AG04449 (cell line): ENCODE results near the gene CFAP99.
"Not testable (repeated sequence)": the region's sequence is repeated elsewhere in the genome, so short reads cannot be mapped to it uniquely, and the experiment has no call there.

ENCODE experiments used
- CTCF ChIA-PET: fragments of 350-600 bp; formaldehyde crosslinking; extraction: SDS; loops from one replicate; lab custom pipeline; 2021; ENCODE audit warnings: antibody characterized with exemption; lab: Yijun Ruan, JAX
- POLR2A ChIA-PET: fragments of 400-600, 350-600 bp; formaldehyde crosslinking; extraction: SDS; loops from one replicate; lab custom pipeline; 2020; ENCODE audit warnings: antibody characterized with exemption, inconsistent platforms; lab: Yijun Ruan, JAX
- DNase-seq: peaks from one replicate; pipeline ENCODE4 v3.0.0-alpha.2; 2010; ENCODE audit warnings: low read depth, low spot score
- H3K4me3 ChIP-seq: 2 replicates; pipeline ENCODE4 v1.5.1; 2011; ENCODE audit warnings: low read depth, mild to moderate bottlenecking, control low read depth, low read length
- TF ChIP-seq, protein P1 (sequence below): IDR thresholded peaks from one replicate; pipeline ENCODE4 v1.5.1; 2011; ENCODE audit warnings: mild to moderate bottlenecking, moderate library complexity, low read length, control low read depth, inconsistent platforms; ENCODE audit not compliant: insufficient read depth; ENCODE audit errors: missing control alignments

CFAP99 gene

DNA sequence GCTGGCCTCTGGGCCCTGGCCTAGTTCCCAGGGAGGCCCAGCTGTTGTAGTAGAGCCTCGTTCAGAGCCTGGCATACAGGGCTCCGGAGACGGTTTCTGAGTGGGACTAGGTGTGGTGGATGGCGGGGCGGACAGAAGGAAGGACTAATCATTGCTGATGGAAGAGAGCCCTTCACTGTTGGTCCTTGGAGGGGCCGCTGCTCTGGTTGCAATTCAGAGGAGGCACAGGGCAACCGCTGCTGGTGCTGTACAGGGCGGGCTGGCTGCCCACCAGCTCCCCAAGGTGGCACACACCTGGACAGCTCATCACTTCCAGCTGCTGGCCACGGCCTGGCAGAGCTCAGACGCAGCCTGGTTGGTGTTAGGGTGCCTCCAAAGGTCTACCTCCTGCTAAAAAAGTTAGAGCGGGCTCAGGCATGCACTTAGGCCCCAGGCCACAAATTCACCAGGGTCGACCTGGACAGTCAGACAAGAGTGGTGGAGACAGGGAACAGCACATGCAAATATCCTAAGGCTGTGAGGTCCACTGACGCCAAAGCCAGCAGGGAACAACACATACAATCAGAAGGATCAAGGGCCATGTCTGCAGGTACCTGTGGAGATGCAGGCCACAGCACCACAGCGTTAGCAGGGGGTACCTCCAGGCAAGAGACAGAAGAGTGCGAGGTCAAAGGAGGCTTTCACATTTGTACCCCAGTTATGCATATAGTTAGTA lies 42.6 kb downstream of the CFAP99 start:
- DNase-seq, result no peak
- POLR2A ChIA-PET, result no interaction called here
- CTCF ChIA-PET, result interaction anchor here (0.7 to 1.8 kb wide), 5 partner anchors 11 to 244 kb away, joined by 3 to 15 read pairs (median 4); no protein-coding TSS in a partner anchor
- H3K4me3 ChIP-seq, result no peak overlapping the region
- TF ChIP-seq, protein P1, sequence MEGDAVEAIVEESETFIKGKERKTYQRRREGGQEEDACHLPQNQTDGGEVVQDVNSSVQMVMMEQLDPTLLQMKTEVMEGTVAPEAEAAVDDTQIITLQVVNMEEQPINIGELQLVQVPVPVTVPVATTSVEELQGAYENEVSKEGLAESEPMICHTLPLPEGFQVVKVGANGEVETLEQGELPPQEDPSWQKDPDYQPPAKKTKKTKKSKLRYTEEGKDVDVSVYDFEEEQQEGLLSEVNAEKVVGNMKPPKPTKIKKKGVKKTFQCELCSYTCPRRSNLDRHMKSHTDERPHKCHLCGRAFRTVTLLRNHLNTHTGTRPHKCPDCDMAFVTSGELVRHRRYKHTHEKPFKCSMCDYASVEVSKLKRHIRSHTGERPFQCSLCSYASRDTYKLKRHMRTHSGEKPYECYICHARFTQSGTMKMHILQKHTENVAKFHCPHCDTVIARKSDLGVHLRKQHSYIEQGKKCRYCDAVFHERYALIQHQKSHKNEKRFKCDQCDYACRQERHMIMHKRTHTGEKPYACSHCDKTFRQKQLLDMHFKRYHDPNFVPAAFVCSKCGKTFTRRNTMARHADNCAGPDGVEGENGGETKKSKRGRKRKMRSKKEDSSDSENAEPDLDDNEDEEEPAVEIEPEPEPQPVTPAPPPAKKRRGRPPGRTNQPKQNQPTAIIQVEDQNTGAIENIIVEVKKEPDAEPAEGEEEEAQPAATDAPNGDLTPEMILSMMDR, result no peak

DNA sequence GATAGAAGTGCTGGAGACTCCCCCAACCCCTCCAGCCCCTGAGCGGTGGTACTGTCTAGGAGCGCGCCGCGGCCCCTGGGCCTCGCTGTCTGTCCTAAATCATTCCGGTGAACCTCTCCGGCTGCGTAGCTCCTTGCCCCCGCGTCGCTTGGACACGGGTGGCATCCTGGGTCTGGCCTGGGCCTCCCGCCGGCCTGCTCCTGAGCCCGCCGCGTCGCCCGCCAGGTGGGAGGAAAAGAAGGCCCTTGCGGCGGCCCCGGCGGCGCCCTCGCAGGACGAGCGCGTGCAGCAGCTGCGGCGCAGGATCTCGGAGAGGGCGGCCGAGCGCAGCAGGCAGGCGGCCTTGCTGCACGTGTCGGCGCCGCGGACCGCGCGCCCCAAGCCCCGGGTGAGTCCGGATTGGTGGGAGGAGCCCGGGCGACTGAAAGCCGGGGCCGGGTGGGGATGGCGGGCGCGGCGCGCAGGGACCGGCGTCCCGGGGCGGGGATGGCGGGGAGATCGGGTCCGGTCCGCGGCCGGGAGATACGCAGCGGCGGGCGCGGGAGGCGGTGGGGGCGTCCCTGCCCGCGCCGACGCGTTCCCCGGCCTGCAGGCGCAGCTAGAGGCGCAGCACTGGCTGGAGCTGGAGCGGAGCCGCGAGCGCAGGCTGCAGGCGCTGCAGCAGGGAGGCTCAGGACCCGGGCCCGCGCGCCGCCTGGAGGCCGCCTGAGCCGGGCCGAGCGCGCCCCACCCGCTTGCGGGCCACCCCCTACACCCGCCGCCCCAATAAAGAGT lies 43.6 kb downstream of the CFAP99 start:
- peak overlapping the region; percentile 47 for H3K4me3 ChIP-seq
- ChIA-PET CTCF (interaction anchor here (1.0 to 1.8 kb wide), 4 partner anchors 10 to 245 kb away, joined by 3 to 15 read pairs (median 4); no protein-coding TSS in a partner anchor), POLR2A (interaction anchor here (0.7 to 1.0 kb wide), 2 partner anchors 49 to 243 kb away, joined by 3 read pairs; no protein-coding TSS in a partner anchor)
- TF ChIP-seq, protein P1, result peak; percentile 43
- no peak for DNase-seq

DNA sequence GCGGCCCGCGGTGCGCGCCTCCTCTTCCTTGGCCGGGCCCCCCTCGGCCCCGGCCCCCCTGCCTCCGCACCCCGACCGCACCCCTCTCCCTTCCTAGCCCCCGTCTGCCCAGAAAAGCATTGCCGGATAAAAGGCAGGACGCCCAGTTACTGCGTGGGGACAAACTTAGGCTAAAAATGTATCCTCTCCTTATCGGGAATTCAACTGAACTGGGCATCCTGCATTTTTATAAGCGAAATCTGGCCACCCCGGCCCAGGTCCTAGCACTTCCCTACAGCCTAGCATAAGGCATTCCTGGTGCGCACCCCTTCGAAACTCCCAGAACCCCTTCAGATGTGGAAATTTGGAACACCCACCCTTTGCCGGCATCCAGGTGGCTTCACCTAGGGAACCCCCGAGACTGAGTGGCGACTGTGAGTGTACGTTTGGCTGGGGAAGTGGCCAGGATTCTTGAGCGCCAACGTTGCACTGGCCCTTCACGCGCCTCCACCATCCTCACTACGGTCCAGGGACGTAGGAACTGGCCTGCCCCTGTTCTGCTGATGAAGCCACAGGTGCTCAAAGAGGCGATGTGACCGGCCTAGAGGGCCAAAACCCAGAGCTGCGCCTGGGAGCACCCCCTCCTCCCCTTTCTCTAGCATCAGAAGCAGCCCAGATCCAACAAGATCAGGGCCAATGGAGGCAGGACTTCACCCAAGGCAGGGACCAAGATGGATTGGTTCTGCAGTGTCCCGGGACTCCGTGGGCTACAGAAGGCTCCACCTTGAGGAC lies 44.4 kb downstream of the CFAP99 start:
- ChIA-PET CTCF (interaction anchor here (0.8 to 3.4 kb wide), 5 partner anchors 19 to 262 kb away, joined by 3 to 45 read pairs (median 5); no protein-coding TSS in a partner anchor), POLR2A (interaction anchor here (0.6 to 1.0 kb wide), 3 partner anchors 50 to 335 kb away, joined by 3 read pairs; no protein-coding TSS in a partner anchor)
- DNase-seq, result no peak
- TF ChIP-seq, protein P1, result no peak
- H3K4me3 ChIP-seq, result peak overlapping the region; percentile 47

DNA sequence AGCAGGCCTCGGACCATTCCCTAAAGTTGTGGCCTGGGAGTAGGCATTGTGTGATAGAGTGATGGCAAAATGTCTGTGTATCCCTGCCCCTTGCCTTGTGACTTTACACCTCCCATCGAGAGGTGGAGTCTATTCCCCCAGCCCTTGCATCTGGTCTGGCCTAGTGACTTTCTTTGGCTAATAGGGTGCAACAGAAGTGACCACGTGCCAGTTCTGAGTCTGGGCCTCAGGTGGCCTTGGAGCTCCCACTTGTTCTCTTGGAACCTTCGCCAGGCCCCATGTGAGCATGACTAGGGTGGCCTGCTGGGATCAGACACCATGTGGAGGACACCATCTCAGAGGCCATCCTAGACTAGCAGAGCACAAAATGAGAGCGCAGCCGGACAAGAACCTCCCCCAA lies 46.3 kb downstream of the CFAP99 start:
- CTCF ChIA-PET, result interaction anchor here (1.5 to 3.4 kb wide), 2 partner anchors 246 to 251 kb away, joined by 3 to 45 read pairs; no protein-coding TSS in a partner anchor
- TF ChIP-seq, protein P1, result no peak
- POLR2A ChIA-PET, result interaction anchor here (0.7 kb wide), 1 partner anchor 19 kb away, joined by 3 read pairs; no protein-coding TSS in a partner anchor
- DNase-seq, result no peak
- no peak overlapping the region for H3K4me3 ChIP-seq

DNA sequence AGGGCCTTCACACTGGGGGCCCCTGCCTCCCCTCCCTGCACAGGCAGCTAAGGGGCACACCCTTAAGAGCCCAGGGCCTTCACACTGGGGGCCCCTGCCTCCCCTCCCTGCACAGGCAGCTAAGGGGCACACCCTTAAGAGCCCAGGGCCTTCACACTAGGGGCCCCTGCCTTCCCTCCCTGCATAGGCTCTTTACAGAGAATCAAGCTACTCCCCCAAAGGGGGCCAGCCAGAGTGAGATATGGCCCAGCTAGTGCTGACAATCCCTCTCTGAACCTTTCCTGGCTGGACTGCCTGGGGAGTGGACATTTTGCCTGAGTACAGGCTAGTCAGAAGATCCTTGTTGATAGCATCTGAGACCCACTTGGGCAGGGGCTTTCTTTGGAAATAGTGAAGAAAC lies 46.8 kb downstream of the CFAP99 start:
- ChIA-PET POLR2A (interaction anchor here (0.7 kb wide), 1 partner anchor 386 kb away, joined by 3 read pairs; no protein-coding TSS in a partner anchor), CTCF (interaction anchor here (1.5 to 3.4 kb wide), 2 partner anchors 246 to 251 kb away, joined by 3 to 45 read pairs; no protein-coding TSS in a partner anchor)
- not testable (repeated sequence) for H3K4me3 ChIP-seq, DNase-seq
